Measurements from ENCODE around the gene HECTD1. TPM values are rescaled to one million over a fixed set of nuclear protein-coding genes. Genes with fewer than 3 reads are reported as not detected.

Gene HECTD1
- polyA plus RNA-seq, 2 of the 4 experiments (the other 2 are of a cell fraction), result 60.7 to 149 TPM

GRCh38 chr14:31110872-31111271 is 96.7 kb downstream of the HECTD1 start (continued):
- TF ChIP-seq HEYL (CRISPR knock-in tag; IDR thresholded peaks at IDR 0.05), result no peak
- TF ChIP-seq MYC (IDR thresholded peaks at IDR 0.05; ENCODE audit: borderline replicate concordance, low read length), result no peak
- TF ChIP-seq ESRRA (IDR thresholded peaks at IDR 0.05; ENCODE audit: borderline replicate concordance, low read length), result no peak
- no peak for TF ChIP-seq ZFP36 (IDR thresholded peaks at IDR 0.05; ENCODE audit: borderline replicate concordance, partially characterized antibody)
- TF ChIP-seq NFE2L2 (conservative IDR thresholded peaks at IDR 0.05; ENCODE audit: low read length), result no peak
- TF ChIP-seq FOXS1 (CRISPR knock-in tag; IDR thresholded peaks at IDR 0.05), result no peak
- no peak for TF ChIP-seq RNF2 (IDR thresholded peaks at IDR 0.05; ENCODE audit: borderline replicate concordance, low read depth)

GRCh38 chr14:31109257-31109656 is 98.3 kb downstream of the HECTD1 start:
- CTCF ChIA-PET, result interaction anchor here (1.3 to 1.4 kb wide), 2 partner anchors 8 to 26 kb away, joined by 4 read pairs; no protein-coding TSS in a partner anchor
- Histone ChIP-seq H3K9me3 (no peaks in the 10 kb centered on the region), H3K4me1 (no peaks in the 10 kb centered on the region), H3K27ac (no peak overlapping the region), H3K4me2 (no peak overlapping the region), H3K4me3 (no peak overlapping the region)
- no peak for FAIRE-seq
- 92% methylated on average over 11 of the region's 11 CpGs for WGBS (ENCODE audit: missing lambda C conversion rate)
- no peak for ATAC-seq
- TF ChIP-seq NFE2L2 (conservative IDR thresholded peaks at IDR 0.05; ENCODE audit: low read length) (no peak), CHD2 (IDR thresholded peaks at IDR 0.05; ENCODE audit: low read length, partially characterized antibody) (no peak), RCOR1 (IDR thresholded peaks at IDR 0.05; ENCODE audit: low read depth, low read length) (no peak), HEYL (CRISPR knock-in tag; IDR thresholded peaks at IDR 0.05) (no peak), FOSB (CRISPR knock-in tag; IDR thresholded peaks at IDR 0.05) (no peak), REST (IDR thresholded peaks at IDR 0.05) (no peak), POLR2AphosphoS2 (conservative IDR thresholded peaks at IDR 0.05; ENCODE audit: low read length) (no peak), CEBPB (IDR thresholded peaks at IDR 0.05) (no peak), CBX8 (IDR thresholded peaks at IDR 0.05) (no peak), RARB (CRISPR knock-in tag; IDR thresholded peaks at IDR 0.05) (no peak), RFX5 (IDR thresholded peaks at IDR 0.05) (no peak), HMGXB4 (CRISPR knock-in tag; IDR thresholded peaks at IDR 0.05; ENCODE audit: borderline replicate concordance) (no peak), SMC3 (IDR thresholded peaks at IDR 0.05) (no peak), ELK1 (IDR thresholded peaks at IDR 0.05; ENCODE audit: low read depth, low read length) (no peak), BCL3 (IDR thresholded peaks at IDR 0.05) (no peak), TP53 (CRISPR knock-in tag; IDR thresholded peaks at IDR 0.05) (no peak)
- DNase-seq (ENCODE audit: low read depth in 1 of 2, low spot score in 1 of 2), result no peak
- POLR2A ChIA-PET, result no interaction called here
